Measurements from ENCODE around the gene ARID4A. TPM values are rescaled to one million over a fixed set of nuclear protein-coding genes. Genes with fewer than 3 reads are reported as not detected.

ARID4A gene
- total and polyA plus RNA-seq, 10 of the 15 experiments (the other 5 are each of a cell fraction or from before 2014, with no cell fraction given) = 5.2 to 18.9 (median 12.5) TPM

GRCh38 chr14:58301416-58301815 lies 3.1 kb downstream of the ARID4A start (continued):
- no peak for TF ChIP-seq SRF (IDR thresholded peaks at IDR 0.05; ENCODE audit: low read depth in 2 of 2, low read length in 2 of 2)

- WGBS (ENCODE audit: insufficient coverage, insufficient replicate concordance, low lambda C conversion rate, missing lambda C conversion rate) = 74% methylated on average over 2 of the region's 2 CpGs
- ATAC-seq (no peak), DNase-seq (ENCODE audit: low read depth, low spot score) (no peak), FAIRE-seq (no peak)
- CTCF ChIA-PET = no interaction called here
- H4K20me1 ChIP-seq (ENCODE audit: control insufficient read depth, insufficient read depth) = no peaks in the 10 kb centered on the region
- peaks cover 11% of the 10 kb centered on the region for H3K79me2 ChIP-seq (ENCODE audit: control insufficient read depth, insufficient read depth, low read length)
- H3K4me2 ChIP-seq (ENCODE audit: control insufficient read depth, insufficient read depth) = no peak overlapping the region
- no peak overlapping the region for H2AFZ ChIP-seq (ENCODE audit: control insufficient read depth, low read depth, low read length)
- H3K4me1 ChIP-seq (ENCODE audit: control insufficient read depth, insufficient read depth, low read length) = no peaks in the 10 kb centered on the region
- no peak for TF ChIP-seq CTCF (IDR thresholded peaks at IDR 0.05 in 2 of 3, conservative IDR thresholded peaks at IDR 0.05 in 1 of 3; ENCODE audit: control insufficient read depth in 2 of 3, extremely low read depth in 1 of 3, insufficient read depth in 1 of 3, low read depth in 3 of 3, low read length in 3 of 3)
- TF ChIP-seq POLR2AphosphoS5 (IDR thresholded peaks at IDR 0.05; ENCODE audit: low read length) = no peak
- no peak for TF ChIP-seq NR2C2 (IDR thresholded peaks at IDR 0.05; ENCODE audit: borderline replicate concordance, control insufficient read depth, insufficient read length, low read depth)
- no peak for TF ChIP-seq EP300 (IDR thresholded peaks at IDR 0.05; ENCODE audit: borderline replicate concordance in 1 of 2, control insufficient read depth in 1 of 2, low read depth in 2 of 2, low read length in 2 of 2)
- TF ChIP-seq HSF1 (IDR thresholded peaks at IDR 0.05; ENCODE audit: low read depth, low read length) = no peak
- TF ChIP-seq STAT3 (IDR thresholded peaks at IDR 0.05; ENCODE audit: low read depth, low read length) = no peak
- no peak for TF ChIP-seq NFYB (IDR thresholded peaks at IDR 0.05; ENCODE audit: insufficient read depth, low read depth, low read length)
- TF ChIP-seq ZZZ3 (IDR thresholded peaks at IDR 0.05; ENCODE audit: control insufficient read depth, insufficient read length, low read depth) = no peak
- no peak for TF ChIP-seq NR2C1 (IDR thresholded peaks at IDR 0.05)
- TF ChIP-seq EED (IDR thresholded peaks at IDR 0.05; ENCODE audit: low read depth) = no peak
- no peak for TF ChIP-seq HDGF (IDR thresholded peaks at IDR 0.05)
- TF ChIP-seq SMAD5 (IDR thresholded peaks at IDR 0.05; ENCODE audit: low read depth) = no peak
- no peak overlapping the region for H3K27ac ChIP-seq (ENCODE audit: control insufficient read depth, insufficient read depth)
- H3K9me3 ChIP-seq (replicated peaks; ENCODE audit: control insufficient read depth, insufficient read depth, low read length) = no peaks in the 10 kb centered on the region; the same call in 2 of the 3 replicates
- H3K36me3 ChIP-seq (ENCODE audit: control insufficient read depth in 2 of 2, insufficient read depth in 2 of 2, low read length in 1 of 2) = peaks cover 0 to 6% of the 10 kb centered on the region in 2 experiments; a peak in 2 of 4 replicates
- SMC1A ChIA-PET (ENCODE audit: uncharacterized antibody, unreplicated experiment) = interaction anchor here (1.2 to 1.9 kb wide), 3 partner anchors 19 to 120 kb away, joined by 3 to 5 read pairs (median 3); no protein-coding TSS in a partner anchor
- no peak overlapping the region for H3K4me3 ChIP-seq
- H3K27me3 ChIP-seq (replicated peaks in 1 of 2; ENCODE audit: control insufficient read depth in 2 of 2, insufficient read depth in 2 of 2, low read length in 1 of 2) = no peaks in the 10 kb centered on the region
- H3K9ac ChIP-seq (ENCODE audit: control insufficient read depth, insufficient read depth, low read length) = no peak overlapping the region
- intact Hi-C loops (cut with micrococcal nuclease; ENCODE audit: unreplicated experiment) (no loop called here), in situ Hi-C loops (cut with MboI) (no loop called here)
- no TSS peak for BruUV-seq (replicated peaks)
- RAD21 ChIA-PET (ENCODE audit: unreplicated experiment) = no interaction called here
- POLR2A ChIA-PET = interaction anchor here (2.3 kb wide), 1 partner anchor 8 kb away, joined by 14 read pairs; the partner anchor contains the start of gene ARID4A
These were observed 7.4 kb downstream of the ARID4A start for GRCh38 chr14:58305730-58306129.
